ENCODE data around the gene MINK1. TPM values are rescaled to one million over a fixed set of nuclear protein-coding genes. Genes with fewer than 3 reads are reported as not detected.

MINK1 gene
- total and polyA plus RNA-seq, 10 of the 15 experiments (the other 5 are each of a cell fraction or from before 2014, with no cell fraction given): 0.08 to 55.6 (median 15.0) TPM

GRCh38 chr17:4853208-4853671 is 20.1 kb downstream of the MINK1 start (continued):
- TF ChIP-seq, protein P1, sequence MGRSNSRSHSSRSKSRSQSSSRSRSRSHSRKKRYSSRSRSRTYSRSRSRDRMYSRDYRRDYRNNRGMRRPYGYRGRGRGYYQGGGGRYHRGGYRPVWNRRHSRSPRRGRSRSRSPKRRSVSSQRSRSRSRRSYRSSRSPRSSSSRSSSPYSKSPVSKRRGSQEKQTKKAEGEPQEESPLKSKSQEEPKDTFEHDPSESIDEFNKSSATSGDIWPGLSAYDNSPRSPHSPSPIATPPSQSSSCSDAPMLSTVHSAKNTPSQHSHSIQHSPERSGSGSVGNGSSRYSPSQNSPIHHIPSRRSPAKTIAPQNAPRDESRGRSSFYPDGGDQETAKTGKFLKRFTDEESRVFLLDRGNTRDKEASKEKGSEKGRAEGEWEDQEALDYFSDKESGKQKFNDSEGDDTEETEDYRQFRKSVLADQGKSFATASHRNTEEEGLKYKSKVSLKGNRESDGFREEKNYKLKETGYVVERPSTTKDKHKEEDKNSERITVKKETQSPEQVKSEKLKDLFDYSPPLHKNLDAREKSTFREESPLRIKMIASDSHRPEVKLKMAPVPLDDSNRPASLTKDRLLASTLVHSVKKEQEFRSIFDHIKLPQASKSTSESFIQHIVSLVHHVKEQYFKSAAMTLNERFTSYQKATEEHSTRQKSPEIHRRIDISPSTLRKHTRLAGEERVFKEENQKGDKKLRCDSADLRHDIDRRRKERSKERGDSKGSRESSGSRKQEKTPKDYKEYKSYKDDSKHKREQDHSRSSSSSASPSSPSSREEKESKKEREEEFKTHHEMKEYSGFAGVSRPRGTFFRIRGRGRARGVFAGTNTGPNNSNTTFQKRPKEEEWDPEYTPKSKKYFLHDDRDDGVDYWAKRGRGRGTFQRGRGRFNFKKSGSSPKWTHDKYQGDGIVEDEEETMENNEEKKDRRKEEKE (IDR thresholded peaks at IDR 0.05): no peak
- TF ChIP-seq BCL11A (IDR thresholded peaks at IDR 0.05; ENCODE audit: low read depth, low read length) (no peak), EP300 (IDR thresholded peaks at IDR 0.05; ENCODE audit: borderline replicate concordance in 1 of 2, control insufficient read depth in 1 of 2, low read depth in 2 of 2, low read length in 2 of 2) (no peak)

DNA sequence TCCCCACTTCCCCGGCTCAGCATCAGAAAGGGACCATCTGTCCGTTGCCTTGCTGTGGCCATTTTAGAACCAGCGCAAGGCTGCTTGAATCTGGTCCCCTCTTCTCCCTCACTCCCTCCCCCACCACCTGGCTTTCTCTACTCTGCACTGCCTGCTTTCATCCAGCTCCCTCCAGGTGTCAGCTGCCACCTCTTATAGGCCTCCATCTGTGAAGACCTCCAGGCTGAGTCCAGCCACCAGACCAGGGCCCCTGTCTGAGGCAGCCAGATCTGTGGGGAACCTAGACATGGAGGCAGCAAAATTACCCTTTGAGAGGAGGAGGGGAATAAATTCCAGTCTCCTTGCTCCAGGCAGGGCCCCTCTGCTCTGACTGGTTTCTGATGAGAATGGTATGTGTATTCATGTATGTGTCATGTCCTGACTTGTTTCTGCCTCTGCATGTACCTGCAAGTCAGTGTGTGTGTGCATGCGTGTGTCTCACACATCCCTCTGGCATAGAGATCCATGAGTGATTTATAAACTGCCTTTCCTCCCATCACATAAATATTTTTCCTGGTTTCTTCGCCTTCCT is 21.1 kb downstream of the MINK1 start:
- BruUV-seq (replicated peaks): no TSS peak
- ChIA-PET CTCF (interaction anchor here (0.6 kb wide), 1 partner anchor 24 kb away, joined by 3 read pairs; no protein-coding TSS in a partner anchor), SMC1A (ENCODE audit: uncharacterized antibody, unreplicated experiment) (no interaction called here), POLR2A (no interaction called here), RAD21 (ENCODE audit: unreplicated experiment) (no interaction called here)
- peaks cover 2% of the 10 kb centered on the region; the same call in 1 of the 2 replicates for H4K20me1 ChIP-seq (ENCODE audit: control insufficient read depth, insufficient read depth)
- H3K27ac ChIP-seq (ENCODE audit: control insufficient read depth, insufficient read depth): no peak overlapping the region
- 97% methylated on average over 5 of the region's 5 CpGs for WGBS (ENCODE audit: insufficient coverage, insufficient replicate concordance, low lambda C conversion rate, missing lambda C conversion rate)
- no peak overlapping the region for H3K4me3 ChIP-seq
- DNase-seq (ENCODE audit: low read depth, low spot score): no peak
- no peaks in the 10 kb centered on the region for H3K27me3 ChIP-seq (replicated peaks in 1 of 2; ENCODE audit: control insufficient read depth in 2 of 2, insufficient read depth in 2 of 2, low read length in 1 of 2)
- no peak overlapping the region for H3K9ac ChIP-seq (ENCODE audit: control insufficient read depth, insufficient read depth, low read length)
- no peak for ATAC-seq
- no peak overlapping the region for H2AFZ ChIP-seq (ENCODE audit: control insufficient read depth, low read depth, low read length)
- in situ Hi-C loops (cut with MboI): no loop called here
- no peaks in the 10 kb centered on the region; the same call in none of the 2 replicates for H3K79me2 ChIP-seq (ENCODE audit: control insufficient read depth, insufficient read depth, low read length)
- no peak for FAIRE-seq
- intact Hi-C loops (cut with micrococcal nuclease; ENCODE audit: unreplicated experiment): no loop called here
- H3K4me2 ChIP-seq (ENCODE audit: control insufficient read depth, insufficient read depth): no peak overlapping the region
- no peaks in the 10 kb centered on the region for H3K9me3 ChIP-seq (replicated peaks; ENCODE audit: control insufficient read depth, insufficient read depth, low read length)
- H3K36me3 ChIP-seq (ENCODE audit: control insufficient read depth in 2 of 2, insufficient read depth in 2 of 2, low read length in 1 of 2): peaks cover 1 to 3% of the 10 kb centered on the region in 2 experiments; a peak in 2 of 4 replicates
- no peaks in the 10 kb centered on the region for H3K4me1 ChIP-seq (ENCODE audit: control insufficient read depth, insufficient read depth, low read length)
- TF ChIP-seq ASH2L (IDR thresholded peaks at IDR 0.05; ENCODE audit: borderline replicate concordance, low read depth) (no peak), CEBPZ (IDR thresholded peaks at IDR 0.05; ENCODE audit: low read depth, low read length) (no peak), E2F4 (IDR thresholded peaks at IDR 0.05; ENCODE audit: low read depth, low read length) (no peak), PAX8 (IDR thresholded peaks at IDR 0.05) (no peak), FOS (IDR thresholded peaks at IDR 0.05; ENCODE audit: borderline replicate concordance, extremely low read depth, insufficient read length) (no peak), ZBED1 (IDR thresholded peaks at IDR 0.05; ENCODE audit: borderline replicate concordance) (no peak), MYC (IDR thresholded peaks at IDR 0.05; ENCODE audit: insufficient read depth, insufficient read length, insufficient replicate concordance, low read length, severe bottlenecking) (no peak), TCF7 (IDR thresholded peaks at IDR 0.05; ENCODE audit: borderline replicate concordance) (no peak), RELB (IDR thresholded peaks at IDR 0.05; ENCODE audit: low read depth) (no peak), BCL11A (IDR thresholded peaks at IDR 0.05; ENCODE audit: low read depth, low read length) (no peak)
